Progenitor cell of endocrine pancreas (in vitro differentiated cells): ENCODE measurements around the gene TRIM41. TPM values are rescaled to one million over a fixed set of nuclear protein-coding genes. Genes with fewer than 3 reads are reported as not detected.

Source experiments
- DNase-seq: peaks from one replicate; pipeline ENCODE4 v3.0.0; 2021; ENCODE audit warnings: low spot score; ENCODE audit not compliant: unreplicated experiment
- H3K27ac Mint-ChIP-seq: 2 replicates; pipeline ENCODE4 v1.8.0; 2021; ENCODE audit warnings: mild to moderate bottlenecking, moderate library complexity, mixed read lengths
- H3K27me3 Mint-ChIP-seq: 2 replicates; pipeline ENCODE4 v1.8.0; 2021; ENCODE audit warnings: mixed read lengths
- H3K36me3 Mint-ChIP-seq: 2 replicates; pipeline ENCODE4 v1.8.0; 2022; ENCODE audit warnings: mixed read lengths; ENCODE audit not compliant: insufficient read depth
- H3K4me1 Mint-ChIP-seq: 2 replicates; pipeline ENCODE4 v1.8.0; 2021; ENCODE audit warnings: low read depth, mixed read lengths
- H3K4me3 Mint-ChIP-seq: 2 replicates; pipeline ENCODE4 v1.8.0; 2021; ENCODE audit warnings: low read depth, mild to moderate bottlenecking, moderate library complexity, mixed read lengths
- H3K9me3 Mint-ChIP-seq: 2 replicates; pipeline ENCODE4 v1.8.0; 2021; ENCODE audit warnings: low read depth, mixed read lengths
- total RNA-seq: library from RNA; stranded (reverse); gene quantifications from 2 replicates; pipeline ENCODE4 v1.2.1, GENCODE V29; 2021
- TF ChIP-seq, protein P1 (sequence below): fragments of 200-600 bp; sonication (generic); IDR thresholded peaks from one replicate; pipeline ENCODE4 v1.5.0; 2021; ENCODE audit warnings: antibody characterized with exemption, mild to moderate bottlenecking; ENCODE audit not compliant: unreplicated experiment

Gene TRIM41
- total RNA-seq, 1 donor from 2014 or later, result 37.6 TPM

- TF ChIP-seq, protein P1, sequence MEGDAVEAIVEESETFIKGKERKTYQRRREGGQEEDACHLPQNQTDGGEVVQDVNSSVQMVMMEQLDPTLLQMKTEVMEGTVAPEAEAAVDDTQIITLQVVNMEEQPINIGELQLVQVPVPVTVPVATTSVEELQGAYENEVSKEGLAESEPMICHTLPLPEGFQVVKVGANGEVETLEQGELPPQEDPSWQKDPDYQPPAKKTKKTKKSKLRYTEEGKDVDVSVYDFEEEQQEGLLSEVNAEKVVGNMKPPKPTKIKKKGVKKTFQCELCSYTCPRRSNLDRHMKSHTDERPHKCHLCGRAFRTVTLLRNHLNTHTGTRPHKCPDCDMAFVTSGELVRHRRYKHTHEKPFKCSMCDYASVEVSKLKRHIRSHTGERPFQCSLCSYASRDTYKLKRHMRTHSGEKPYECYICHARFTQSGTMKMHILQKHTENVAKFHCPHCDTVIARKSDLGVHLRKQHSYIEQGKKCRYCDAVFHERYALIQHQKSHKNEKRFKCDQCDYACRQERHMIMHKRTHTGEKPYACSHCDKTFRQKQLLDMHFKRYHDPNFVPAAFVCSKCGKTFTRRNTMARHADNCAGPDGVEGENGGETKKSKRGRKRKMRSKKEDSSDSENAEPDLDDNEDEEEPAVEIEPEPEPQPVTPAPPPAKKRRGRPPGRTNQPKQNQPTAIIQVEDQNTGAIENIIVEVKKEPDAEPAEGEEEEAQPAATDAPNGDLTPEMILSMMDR, result no peak
- Mint-ChIP-seq H3K36me3 (no peaks in the 10 kb centered on the region), H3K27ac (peak overlapping the region; percentile 40), H3K27me3 (peaks cover 13% of the 10 kb centered on the region), H3K4me3 (no peak overlapping the region), H3K4me1 (peaks cover 12% of the 10 kb centered on the region), H3K9me3 (peaks cover 4% of the 10 kb centered on the region)
- no peak for DNase-seq
Measured at GRCh38 chr5:181182651-181183050, 40.4 kb upstream of the TRIM41 start.

DNA sequence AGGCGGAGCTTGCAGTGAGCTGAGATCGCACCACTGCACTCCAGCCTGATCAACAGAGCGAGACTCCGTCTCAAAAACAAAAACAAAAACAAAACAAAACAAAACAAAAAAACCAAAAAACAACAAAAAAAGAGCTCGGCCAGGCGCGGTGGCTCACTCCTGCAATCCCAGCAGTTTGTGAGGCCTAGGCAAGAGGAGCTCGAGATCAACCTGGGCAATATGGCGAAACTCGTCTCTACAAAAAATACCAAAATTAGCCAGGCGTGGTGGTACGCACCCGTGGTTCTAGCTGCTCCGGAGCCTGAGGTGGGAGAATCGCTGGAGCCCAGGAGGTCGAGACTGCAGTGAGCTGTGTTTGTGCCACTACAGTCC lies 38.2 kb upstream of the TRIM41 start:
- peak overlapping the region; percentile 96 for H3K27ac Mint-ChIP-seq
- H3K9me3 Mint-ChIP-seq, result peaks cover 4% of the 10 kb centered on the region
- H3K27me3 Mint-ChIP-seq, result peaks cover 11% of the 10 kb centered on the region
- TF ChIP-seq, protein P1, result no peak
- H3K4me1 Mint-ChIP-seq, result peaks cover 10% of the 10 kb centered on the region
- no peak for DNase-seq
- peak overlapping the region; percentile 80 for H3K4me3 Mint-ChIP-seq
- no peaks in the 10 kb centered on the region for H3K36me3 Mint-ChIP-seq

DNA sequence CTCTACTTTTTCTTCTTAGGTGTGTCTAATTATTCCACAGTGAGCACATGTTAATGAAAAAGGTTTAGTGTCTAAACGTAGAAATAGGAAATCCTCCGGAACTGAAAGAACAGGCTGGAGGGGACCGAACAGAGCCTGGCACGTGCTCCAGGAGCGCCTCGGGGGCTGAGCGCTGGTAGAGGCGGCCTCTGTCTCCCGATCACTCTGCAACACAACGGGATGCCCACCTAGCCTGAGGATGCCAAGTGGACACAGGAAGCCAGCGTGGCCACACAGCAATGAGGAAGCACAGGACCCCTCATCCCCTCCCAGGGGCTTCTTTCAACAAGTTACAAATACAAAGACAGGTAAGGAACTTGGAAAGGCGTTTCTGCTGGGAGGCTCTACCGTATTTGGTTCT lies 37.5 kb upstream of the TRIM41 start:
- Mint-ChIP-seq H3K27ac (no peak overlapping the region), H3K36me3 (no peaks in the 10 kb centered on the region), H3K27me3 (peaks cover 15% of the 10 kb centered on the region), H3K4me1 (peaks cover 7% of the 10 kb centered on the region), H3K9me3 (peaks cover 4% of the 10 kb centered on the region), H3K4me3 (no peak overlapping the region)
- TF ChIP-seq, protein P1, result no peak
- no peak for DNase-seq

DNA sequence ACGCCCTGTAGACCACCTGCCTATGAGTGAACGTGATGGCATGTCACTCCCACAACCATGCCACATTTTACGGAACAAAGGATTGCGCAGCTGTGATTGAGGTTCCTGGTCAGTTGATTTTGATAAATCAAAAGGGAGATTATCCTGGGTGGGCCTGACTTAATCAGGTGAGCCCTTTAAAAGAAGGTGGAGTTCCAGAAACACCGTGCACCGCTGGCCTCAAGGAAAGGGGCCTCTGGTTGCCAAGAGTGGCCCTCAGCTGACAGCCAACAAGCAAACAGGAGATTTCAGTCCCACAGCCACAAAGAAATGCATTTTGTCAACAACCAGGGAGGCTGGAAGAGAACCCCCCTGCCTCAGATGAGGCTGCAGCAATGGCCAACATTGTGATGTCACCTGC lies 37.1 kb upstream of the TRIM41 start:
- peak overlapping the region; percentile 45 for H3K27ac Mint-ChIP-seq
- H3K4me1 Mint-ChIP-seq, result peaks cover 5% of the 10 kb centered on the region
- no peak for DNase-seq
- peaks cover 16% of the 10 kb centered on the region for H3K27me3 Mint-ChIP-seq
- peak overlapping the region; percentile 15 for H3K4me3 Mint-ChIP-seq
- TF ChIP-seq, protein P1, result no peak
- H3K36me3 Mint-ChIP-seq, result no peaks in the 10 kb centered on the region
- peaks cover 4% of the 10 kb centered on the region for H3K9me3 Mint-ChIP-seq

- H3K9me3 Mint-ChIP-seq, result peaks cover 4% of the 10 kb centered on the region
- no peak for DNase-seq
- peaks cover 1% of the 10 kb centered on the region for H3K36me3 Mint-ChIP-seq
- H3K27me3 Mint-ChIP-seq, result peaks cover 15% of the 10 kb centered on the region
- peak overlapping the region; percentile 87 for H3K4me3 Mint-ChIP-seq
- H3K4me1 Mint-ChIP-seq, result peaks cover 9% of the 10 kb centered on the region
- TF ChIP-seq, protein P1, result no peak
- peak overlapping the region; percentile 59 for H3K27ac Mint-ChIP-seq
Measured at GRCh38 chr5:181186986-181187499, 36.0 kb upstream of the TRIM41 start.
